ENCODE data around the gene RBPJ.

RBPJ gene

DNA sequence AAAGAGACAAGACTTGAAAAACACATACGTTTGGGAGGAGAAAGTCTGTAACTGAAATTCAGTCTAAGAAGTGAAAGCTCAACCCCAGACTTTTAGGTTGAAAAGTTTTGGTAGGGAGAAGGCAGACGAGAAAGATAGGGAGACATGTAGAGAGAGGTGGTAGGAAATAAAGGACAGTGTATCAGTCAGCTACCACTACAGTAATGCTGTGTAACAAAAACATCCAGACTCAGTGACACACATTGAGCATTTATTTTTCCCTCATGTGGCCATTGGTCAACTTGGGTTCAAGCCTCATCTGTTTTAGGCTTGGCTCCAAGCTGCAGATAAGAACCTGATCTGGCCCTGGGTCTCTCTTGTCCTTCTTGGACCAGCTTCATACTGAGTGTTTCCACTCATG lies 142.6 kb downstream of the RBPJ start:
- no peak overlapping the region for H3K4me3 ChIP-seq (replicated peaks; ENCODE audit: low read depth, low read length)
- no peak for DNase-seq (ENCODE audit: low read depth)
- TF ChIP-seq, protein P1, sequence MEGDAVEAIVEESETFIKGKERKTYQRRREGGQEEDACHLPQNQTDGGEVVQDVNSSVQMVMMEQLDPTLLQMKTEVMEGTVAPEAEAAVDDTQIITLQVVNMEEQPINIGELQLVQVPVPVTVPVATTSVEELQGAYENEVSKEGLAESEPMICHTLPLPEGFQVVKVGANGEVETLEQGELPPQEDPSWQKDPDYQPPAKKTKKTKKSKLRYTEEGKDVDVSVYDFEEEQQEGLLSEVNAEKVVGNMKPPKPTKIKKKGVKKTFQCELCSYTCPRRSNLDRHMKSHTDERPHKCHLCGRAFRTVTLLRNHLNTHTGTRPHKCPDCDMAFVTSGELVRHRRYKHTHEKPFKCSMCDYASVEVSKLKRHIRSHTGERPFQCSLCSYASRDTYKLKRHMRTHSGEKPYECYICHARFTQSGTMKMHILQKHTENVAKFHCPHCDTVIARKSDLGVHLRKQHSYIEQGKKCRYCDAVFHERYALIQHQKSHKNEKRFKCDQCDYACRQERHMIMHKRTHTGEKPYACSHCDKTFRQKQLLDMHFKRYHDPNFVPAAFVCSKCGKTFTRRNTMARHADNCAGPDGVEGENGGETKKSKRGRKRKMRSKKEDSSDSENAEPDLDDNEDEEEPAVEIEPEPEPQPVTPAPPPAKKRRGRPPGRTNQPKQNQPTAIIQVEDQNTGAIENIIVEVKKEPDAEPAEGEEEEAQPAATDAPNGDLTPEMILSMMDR (IDR thresholded peaks at IDR 0.05; ENCODE audit: low read length, missing control alignments): no peak

- DNase-seq (ENCODE audit: low read depth): no peak
- H3K4me3 ChIP-seq (replicated peaks; ENCODE audit: low read depth, low read length): no peak overlapping the region
- TF ChIP-seq, protein P1 (IDR thresholded peaks at IDR 0.05; ENCODE audit: low read length, missing control alignments): no peak
These were observed 143.7 kb downstream of the RBPJ start for GRCh38 chr4:26464420-26465095.

- TF ChIP-seq, protein P1 (IDR thresholded peaks at IDR 0.05; ENCODE audit: low read length, missing control alignments): no peak
- no peak for DNase-seq (ENCODE audit: low read depth)
- H3K4me3 ChIP-seq (replicated peaks; ENCODE audit: low read depth, low read length): no peak overlapping the region
These were observed 145.9 kb downstream of the RBPJ start for GRCh38 chr4:26466578-26467270.

DNA sequence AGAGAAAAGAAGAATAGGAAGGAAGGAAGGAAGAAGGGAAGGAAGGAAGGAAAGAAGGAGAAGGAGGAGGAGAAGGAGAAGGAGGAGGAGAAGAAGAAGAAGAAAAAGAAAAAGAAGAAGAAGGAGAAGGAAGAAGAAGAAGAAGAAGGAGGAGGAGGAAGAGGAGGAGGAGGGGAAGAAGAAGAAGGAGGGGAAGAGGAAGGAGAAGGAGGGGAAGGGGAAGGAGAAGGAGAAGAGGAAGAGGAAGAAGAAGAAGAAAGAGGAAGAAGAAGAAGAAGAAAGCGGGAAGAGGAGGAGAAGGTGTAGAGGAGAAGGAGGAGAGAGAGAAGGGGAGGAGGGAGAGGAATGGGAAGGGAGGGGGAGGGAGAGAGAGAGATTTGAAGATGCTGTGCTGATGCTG lies 146.9 kb downstream of the RBPJ start:
- no peak overlapping the region for H3K4me3 ChIP-seq (replicated peaks; ENCODE audit: low read depth, low read length)
- DNase-seq (ENCODE audit: low read depth): no peak
- TF ChIP-seq, protein P1 (IDR thresholded peaks at IDR 0.05; ENCODE audit: low read length, missing control alignments): no peak

- no peak for DNase-seq (ENCODE audit: low read depth)
- TF ChIP-seq, protein P1 (IDR thresholded peaks at IDR 0.05; ENCODE audit: low read length, missing control alignments): no peak
- H3K4me3 ChIP-seq (replicated peaks; ENCODE audit: low read depth, low read length): no peak overlapping the region
These were observed 147.6 kb downstream of the RBPJ start for GRCh38 chr4:26468283-26468949.

DNA sequence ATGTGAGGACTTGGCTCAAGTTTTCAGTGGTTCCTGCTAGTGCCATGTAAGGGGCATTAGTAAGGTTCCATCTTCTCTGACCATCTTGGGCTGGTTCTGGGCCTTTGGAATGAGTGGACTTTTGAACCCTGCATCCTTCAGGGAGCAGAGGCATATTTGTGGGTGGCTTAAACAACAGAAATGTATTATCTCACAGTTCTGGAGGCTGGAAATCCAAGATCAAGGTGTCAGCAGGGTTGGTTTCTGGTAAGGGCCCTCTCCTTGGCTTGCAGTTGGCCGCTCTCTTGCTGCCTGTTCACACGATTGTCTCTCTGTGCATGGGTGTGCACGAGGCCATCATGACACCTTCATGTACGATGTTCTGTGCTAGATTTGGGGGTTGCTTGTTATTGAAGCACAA lies 148.2 kb downstream of the RBPJ start:
- DNase-seq (ENCODE audit: low read depth): no peak
- TF ChIP-seq, protein P1 (IDR thresholded peaks at IDR 0.05; ENCODE audit: low read length, missing control alignments): no peak
- H3K4me3 ChIP-seq (replicated peaks; ENCODE audit: low read depth, low read length): no peak overlapping the region

Data from fibroblast of pulmonary artery (primary cell).